ENCODE data around the gene PAQR6. TPM values are rescaled to one million over a fixed set of nuclear protein-coding genes. Genes with fewer than 3 reads are reported as not detected.

The PAQR6 gene
- total RNA-seq, 4 donors from 2014 or later: 0.63 to 2.3 (median 1.3) TPM

- peak in 1 of 2 donors; percentile 65 for TF ChIP-seq POLR2A (IDR thresholded peaks at IDR 0.05)
- no peak for TF ChIP-seq CTCF (IDR thresholded peaks at IDR 0.05)
- Histone ChIP-seq H3K4me1 (peaks cover 12 to 14% of the 10 kb centered on the region in 2 donors), H3K36me3 (no peaks in the 10 kb centered on the region), H3K4me3 (replicated peaks in 1 of 3) (peak overlapping the region in 1 of 3 donors; percentile 19), H3K9me3 (no peaks in the 10 kb centered on the region), H3K27me3 (no peaks in the 10 kb centered on the region), H3K27ac (peak overlapping the region; percentile 50 to 66 (median 57))
- intact Hi-C loops (cut with DNase I): no loop called here
- peak; percentile 91 to 92 for DNase-seq
- 18 to 22% methylated on average over 19 to 33 of the region's 37 CpGs for WGBS, 2 donors
Observed at GRCh38 chr1:156291226-156292061, 43.6 kb upstream of the PAQR6 start.

- Histone ChIP-seq H3K27me3 (no peaks in the 10 kb centered on the region), H3K4me1 (peaks cover 9 to 10% of the 10 kb centered on the region in 2 donors), H3K27ac (no peak overlapping the region), H3K36me3 (no peaks in the 10 kb centered on the region), H3K4me3 (replicated peaks in 1 of 3) (no peak overlapping the region), H3K9me3 (no peaks in the 10 kb centered on the region)
- intact Hi-C loops (cut with DNase I): no loop called here
- no peak for DNase-seq
- TF ChIP-seq CTCF (IDR thresholded peaks at IDR 0.05): no peak
- TF ChIP-seq POLR2A (IDR thresholded peaks at IDR 0.05): no peak
Observed at GRCh38 chr1:156289857-156290256, 42.0 kb upstream of the PAQR6 start.

- intact Hi-C loops (cut with DNase I): no loop called here
Observed at GRCh38 chr1:156286061-156286460, 38.2 kb upstream of the PAQR6 start.

GRCh38 chr1:156285437-156285836 lies 37.6 kb upstream of the PAQR6 start:
- Histone ChIP-seq H3K27ac (no peak overlapping the region), H3K27me3 (no peaks in the 10 kb centered on the region)

More at GRCh38 chr1:156286061-156286460, 38.2 kb upstream of the PAQR6 start:
- H3K4me1 ChIP-seq: peaks cover 19 to 20% of the 10 kb centered on the region in 2 donors
- no peak for TF ChIP-seq POLR2A (IDR thresholded peaks at IDR 0.05)
- no peak for TF ChIP-seq CTCF (IDR thresholded peaks at IDR 0.05)
- H3K27ac ChIP-seq: no peak overlapping the region
- 95% methylated on average over 8 of the region's 8 CpGs for WGBS, 2 donors
- no peaks in the 10 kb centered on the region for H3K9me3 ChIP-seq
- DNase-seq: no peak
- no peaks in the 10 kb centered on the region for H3K36me3 ChIP-seq
- H3K4me3 ChIP-seq (replicated peaks in 1 of 3): no peak overlapping the region
- H3K27me3 ChIP-seq: no peaks in the 10 kb centered on the region

More at GRCh38 chr1:156285437-156285836, 37.6 kb upstream of the PAQR6 start:
- intact Hi-C loops (cut with DNase I): no loop called here
- Histone ChIP-seq H3K4me1 (peaks cover 16 to 21% of the 10 kb centered on the region in 2 donors), H3K36me3 (no peaks in the 10 kb centered on the region), H3K4me3 (replicated peaks in 1 of 3) (no peak overlapping the region), H3K9me3 (no peaks in the 10 kb centered on the region)
- TF ChIP-seq POLR2A (IDR thresholded peaks at IDR 0.05) (no peak), CTCF (IDR thresholded peaks at IDR 0.05) (no peak)
- DNase-seq: no peak
- 96 to 100% methylated on average over 2 to 13 of the region's 21 CpGs for WGBS, 2 donors

Data from thyroid gland (tissue), 4 donors.